ENCODE results near the gene UPF2.

GRCh38 chr10:12045596-12045995, 3.0 kb upstream of the UPF2 start:
- TF ChIP-seq POLR2AphosphoS5 (IDR thresholded peaks at IDR 0.05; ENCODE audit: low read depth, low read length) (no peak), TAF1 (IDR thresholded peaks at IDR 0.05; ENCODE audit: borderline replicate concordance, insufficient read depth, low read length) (no peak), SIN3A (IDR thresholded peaks at IDR 0.05; ENCODE audit: borderline replicate concordance, insufficient read depth, low read length) (no peak), FOXP2 (optimal IDR thresholded peaks at IDR 0.05; ENCODE audit: borderline replicate concordance, extremely low read depth, extremely low read length, insufficient read depth) (no peak)
- TF ChIP-seq, protein P1, sequence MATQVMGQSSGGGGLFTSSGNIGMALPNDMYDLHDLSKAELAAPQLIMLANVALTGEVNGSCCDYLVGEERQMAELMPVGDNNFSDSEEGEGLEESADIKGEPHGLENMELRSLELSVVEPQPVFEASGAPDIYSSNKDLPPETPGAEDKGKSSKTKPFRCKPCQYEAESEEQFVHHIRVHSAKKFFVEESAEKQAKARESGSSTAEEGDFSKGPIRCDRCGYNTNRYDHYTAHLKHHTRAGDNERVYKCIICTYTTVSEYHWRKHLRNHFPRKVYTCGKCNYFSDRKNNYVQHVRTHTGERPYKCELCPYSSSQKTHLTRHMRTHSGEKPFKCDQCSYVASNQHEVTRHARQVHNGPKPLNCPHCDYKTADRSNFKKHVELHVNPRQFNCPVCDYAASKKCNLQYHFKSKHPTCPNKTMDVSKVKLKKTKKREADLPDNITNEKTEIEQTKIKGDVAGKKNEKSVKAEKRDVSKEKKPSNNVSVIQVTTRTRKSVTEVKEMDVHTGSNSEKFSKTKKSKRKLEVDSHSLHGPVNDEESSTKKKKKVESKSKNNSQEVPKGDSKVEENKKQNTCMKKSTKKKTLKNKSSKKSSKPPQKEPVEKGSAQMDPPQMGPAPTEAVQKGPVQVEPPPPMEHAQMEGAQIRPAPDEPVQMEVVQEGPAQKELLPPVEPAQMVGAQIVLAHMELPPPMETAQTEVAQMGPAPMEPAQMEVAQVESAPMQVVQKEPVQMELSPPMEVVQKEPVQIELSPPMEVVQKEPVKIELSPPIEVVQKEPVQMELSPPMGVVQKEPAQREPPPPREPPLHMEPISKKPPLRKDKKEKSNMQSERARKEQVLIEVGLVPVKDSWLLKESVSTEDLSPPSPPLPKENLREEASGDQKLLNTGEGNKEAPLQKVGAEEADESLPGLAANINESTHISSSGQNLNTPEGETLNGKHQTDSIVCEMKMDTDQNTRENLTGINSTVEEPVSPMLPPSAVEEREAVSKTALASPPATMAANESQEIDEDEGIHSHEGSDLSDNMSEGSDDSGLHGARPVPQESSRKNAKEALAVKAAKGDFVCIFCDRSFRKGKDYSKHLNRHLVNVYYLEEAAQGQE (IDR thresholded peaks at IDR 0.05; ENCODE audit: insufficient read depth in 1 of 2, low read depth in 2 of 2, low read length in 2 of 2): no peak
